Keratinocyte (primary cell): ENCODE results near the gene THRB. TPM values are rescaled to one million over a fixed set of nuclear protein-coding genes. Genes with fewer than 3 reads are reported as not detected.

Experiments
- DNase-seq: peaks from one replicate; pipeline ENCODE4 v3.0.0-alpha.2; 2011; ENCODE audit warnings: low read depth, missing footprints, low spot score
- FAIRE-seq: peaks from 2 replicates; lab custom pipeline; 2011; peaks lifted over from hg19 to GRCh38; lab: Jason Lieb, UNC
- H2AFZ ChIP-seq: 2 replicates; pipeline ENCODE4 v1.6.0; 2012; ENCODE audit warnings: low read length, control low read depth, inconsistent platforms; ENCODE audit not compliant: control insufficient read depth
- H3K27ac ChIP-seq: 2 replicates; pipeline ENCODE4 v1.5.1; 2011; ENCODE audit warnings: low read length; ENCODE audit not compliant: control insufficient read depth, insufficient read depth
- H3K27me3 ChIP-seq: 3 replicates; pipeline ENCODE4 v1.6.0; 2011; ENCODE audit warnings: low read length; ENCODE audit not compliant: control insufficient read depth, insufficient read depth; ENCODE audit errors: extremely low read depth
- H3K36me3 ChIP-seq, 2 experiments: 2 replicates in 1 of 2; 3 replicates in 1 of 2; pipeline ENCODE4 v1.5.1; 2011; ENCODE audit warnings: low read length in 2 of 2, mild to moderate bottlenecking in 1 of 2; ENCODE audit not compliant: control insufficient read depth in 2 of 2, insufficient read depth in 2 of 2; ENCODE audit errors: extremely low read depth in 1 of 2
- H3K4me1 ChIP-seq: 3 replicates; pipeline ENCODE4 v1.5.1; 2011; ENCODE audit warnings: low read length; ENCODE audit not compliant: control insufficient read depth, insufficient read depth; ENCODE audit errors: extremely low read depth
- H3K4me2 ChIP-seq: 3 replicates; pipeline ENCODE4 v1.6.0; 2011; ENCODE audit warnings: low read depth, low read length; ENCODE audit not compliant: control insufficient read depth, insufficient read depth; ENCODE audit errors: extremely low read depth
- H3K4me3 ChIP-seq, 3 experiments: fragments of 200-600 bp in 1 of 3; sonication (generic) in 1 of 3; 2 replicates in 2 of 3; 3 replicates in 1 of 3; pipeline ENCODE4 v1.5.1; 2011 to 2016; ENCODE audit warnings: low read length in 3 of 3, mild to moderate bottlenecking in 3 of 3, control low read depth in 2 of 3, inconsistent platforms in 1 of 3, low read depth in 1 of 3, mixed read lengths in 1 of 3, mixed run types in 1 of 3, moderate library complexity in 1 of 3; ENCODE audit not compliant: control insufficient read depth in 2 of 3, insufficient read depth in 2 of 3; ENCODE audit errors: extremely low read depth in 1 of 3
- H3K79me2 ChIP-seq: 2 replicates; pipeline ENCODE4 v1.6.0; 2012; ENCODE audit warnings: low read length; ENCODE audit not compliant: control insufficient read depth, insufficient read depth
- H3K9ac ChIP-seq: 3 replicates; pipeline ENCODE4 v1.6.0; 2011; ENCODE audit warnings: low read length; ENCODE audit not compliant: control insufficient read depth, insufficient read depth; ENCODE audit errors: extremely low read depth
- H3K9me1 ChIP-seq: 3 replicates; pipeline ENCODE4 v1.6.0; 2011; ENCODE audit warnings: low read length; ENCODE audit not compliant: control insufficient read depth, insufficient read depth; ENCODE audit errors: extremely low read depth
- H3K9me3 ChIP-seq: 2 replicates; pipeline ENCODE4 v1.5.1; 2012; ENCODE audit warnings: low read depth, low read length; ENCODE audit not compliant: control insufficient read depth
- H4K20me1 ChIP-seq: 3 replicates; pipeline ENCODE4 v1.6.0; 2011; ENCODE audit warnings: low read length; ENCODE audit not compliant: control insufficient read depth, insufficient read depth; ENCODE audit errors: extremely low read depth
- CTCF ChIP-seq, 3 experiments: IDR thresholded peaks in 1 of 3; conservative IDR thresholded peaks in 1 of 3; optimal IDR thresholded peaks in 1 of 3; 2 replicates in 2 of 3; 3 replicates in 1 of 3; pipeline versions ENCODE3 to v1.5.1; 2011; ENCODE audit warnings: low read length in 3 of 3, mild to moderate bottlenecking in 3 of 3, moderate library complexity in 2 of 3, control low read depth in 1 of 3, inconsistent platforms in 1 of 3; ENCODE audit not compliant: insufficient read depth in 2 of 3; ENCODE audit errors: extremely low read depth in 1 of 3
- EZH2 ChIP-seq: IDR thresholded peaks from one replicate; pipeline ENCODE4 v1.6.1; 2012; ENCODE audit warnings: inconsistent platforms, mild to moderate bottlenecking, low read length, moderate library complexity
- dilution Hi-C: fragments of 300-500 bp; cut with MboI; formaldehyde crosslinking; loops from one replicate; pipeline ENCODE4 v1.7.0; 2020; ENCODE audit warnings: low sequenced_read_pairs; ENCODE audit not compliant: extremely low pct_ligation_motif_present
- polyA plus RNA-seq, 5 experiments: library from polyadenylated mRNA; depleted of rRNA in 3 of 5; stranded (reverse) in 3 of 5; stranded (forward) in 1 of 5; unstranded in 1 of 5; fragments of >200 nt; gene quantifications; 1 replicate in 1 of 5; 2 replicates in 3 of 5; 3 replicates in 1 of 5; pipeline versions ENCODE4 v1.2.1 to v1.2.3, GENCODE V29; 2011 to 2012; ENCODE audit warnings: missing spikeins in 2 of 5, low read depth in 1 of 5, low replicate concordance in 1 of 5

THRB gene
- polyA plus RNA-seq, 1 donor (not counting 4 experiments of a cell fraction or from before 2014, with no cell fraction given): 2.6 TPM

- H3K9me3 ChIP-seq: no peaks in the 10 kb centered on the region
- H3K36me3 ChIP-seq: no peaks in the 10 kb centered on the region
- DNase-seq (no peak), FAIRE-seq (peak; percentile 75)
- no peak overlapping the region for H3K27ac ChIP-seq
- TF ChIP-seq EZH2 (no peak), CTCF (optimal IDR thresholded peaks at IDR 0.05 in 1 of 3, IDR thresholded peaks at IDR 0.05 in 1 of 3, conservative IDR thresholded peaks at IDR 0.05 in 1 of 3; ENCODE audit: extremely low read depth in 1 of 3, insufficient read depth in 2 of 3, low read length in 3 of 3) (no peak)
- H3K4me3 ChIP-seq: no peak overlapping the region
- no peaks in the 10 kb centered on the region for H4K20me1 ChIP-seq
- no peak overlapping the region for H3K9ac ChIP-seq
- no peak overlapping the region for H3K4me2 ChIP-seq
- H3K4me1 ChIP-seq: peaks cover 9% of the 10 kb centered on the region
- H3K27me3 ChIP-seq: no peaks in the 10 kb centered on the region
- H2AFZ ChIP-seq: no peak overlapping the region
- dilution Hi-C loops: no loop called here
- H3K79me2 ChIP-seq: no peaks in the 10 kb centered on the region
- no peaks in the 10 kb centered on the region for H3K9me1 ChIP-seq
Measured at GRCh38 chr3:24487325-24488262, 7.1 kb downstream of the THRB start.

- no peak overlapping the region for H3K4me3 ChIP-seq
- no peak overlapping the region for H3K27ac ChIP-seq
- H3K9ac ChIP-seq: no peak overlapping the region
- dilution Hi-C loops: no loop called here
- H3K4me2 ChIP-seq: no peak overlapping the region
- H3K9me1 ChIP-seq: no peaks in the 10 kb centered on the region
- no peaks in the 10 kb centered on the region for H3K9me3 ChIP-seq
- H3K36me3 ChIP-seq: no peaks in the 10 kb centered on the region
- H4K20me1 ChIP-seq: no peaks in the 10 kb centered on the region
- FAIRE-seq: no peak
- TF ChIP-seq CTCF (optimal IDR thresholded peaks at IDR 0.05 in 1 of 3, IDR thresholded peaks at IDR 0.05 in 1 of 3, conservative IDR thresholded peaks at IDR 0.05 in 1 of 3; ENCODE audit: extremely low read depth in 1 of 3, insufficient read depth in 2 of 3, low read length in 3 of 3) (no peak), EZH2 (no peak)
- H3K4me1 ChIP-seq: peaks cover 9% of the 10 kb centered on the region
- no peak overlapping the region for H2AFZ ChIP-seq
- no peak for DNase-seq
- H3K27me3 ChIP-seq: no peaks in the 10 kb centered on the region
- H3K79me2 ChIP-seq: no peaks in the 10 kb centered on the region
Measured at GRCh38 chr3:24485511-24485910, 9.1 kb downstream of the THRB start.
